ENCODE measurements around the gene LRRC36.

- TF ChIP-seq, protein P1, sequence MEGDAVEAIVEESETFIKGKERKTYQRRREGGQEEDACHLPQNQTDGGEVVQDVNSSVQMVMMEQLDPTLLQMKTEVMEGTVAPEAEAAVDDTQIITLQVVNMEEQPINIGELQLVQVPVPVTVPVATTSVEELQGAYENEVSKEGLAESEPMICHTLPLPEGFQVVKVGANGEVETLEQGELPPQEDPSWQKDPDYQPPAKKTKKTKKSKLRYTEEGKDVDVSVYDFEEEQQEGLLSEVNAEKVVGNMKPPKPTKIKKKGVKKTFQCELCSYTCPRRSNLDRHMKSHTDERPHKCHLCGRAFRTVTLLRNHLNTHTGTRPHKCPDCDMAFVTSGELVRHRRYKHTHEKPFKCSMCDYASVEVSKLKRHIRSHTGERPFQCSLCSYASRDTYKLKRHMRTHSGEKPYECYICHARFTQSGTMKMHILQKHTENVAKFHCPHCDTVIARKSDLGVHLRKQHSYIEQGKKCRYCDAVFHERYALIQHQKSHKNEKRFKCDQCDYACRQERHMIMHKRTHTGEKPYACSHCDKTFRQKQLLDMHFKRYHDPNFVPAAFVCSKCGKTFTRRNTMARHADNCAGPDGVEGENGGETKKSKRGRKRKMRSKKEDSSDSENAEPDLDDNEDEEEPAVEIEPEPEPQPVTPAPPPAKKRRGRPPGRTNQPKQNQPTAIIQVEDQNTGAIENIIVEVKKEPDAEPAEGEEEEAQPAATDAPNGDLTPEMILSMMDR (IDR thresholded peaks at IDR 0.05; ENCODE audit: low read length), result peak; percentile 67
- TF ChIP-seq EZH2 (optimal IDR thresholded peaks at IDR 0.05; ENCODE audit: low read depth, low read length) (no peak), EZH2phosphoT487 (IDR thresholded peaks at IDR 0.05; ENCODE audit: low read length) (no peak)
These were observed 47.1 kb upstream of the LRRC36 start, which contains the start of gene PLEKHG4 for GRCh38 chr16:67279296-67280089.
